GM18502 (cell line): ENCODE results near the gene PAQR9.

Experiments used
- ATAC-seq: cut with Tn5 transposase; IDR thresholded peaks from one replicate; pipeline ENCODE4 v1.9.1; 2021; ENCODE audit warnings: mild to moderate bottlenecking; ENCODE audit not compliant: unreplicated experiment, poor library complexity

Gene PAQR9

DNA sequence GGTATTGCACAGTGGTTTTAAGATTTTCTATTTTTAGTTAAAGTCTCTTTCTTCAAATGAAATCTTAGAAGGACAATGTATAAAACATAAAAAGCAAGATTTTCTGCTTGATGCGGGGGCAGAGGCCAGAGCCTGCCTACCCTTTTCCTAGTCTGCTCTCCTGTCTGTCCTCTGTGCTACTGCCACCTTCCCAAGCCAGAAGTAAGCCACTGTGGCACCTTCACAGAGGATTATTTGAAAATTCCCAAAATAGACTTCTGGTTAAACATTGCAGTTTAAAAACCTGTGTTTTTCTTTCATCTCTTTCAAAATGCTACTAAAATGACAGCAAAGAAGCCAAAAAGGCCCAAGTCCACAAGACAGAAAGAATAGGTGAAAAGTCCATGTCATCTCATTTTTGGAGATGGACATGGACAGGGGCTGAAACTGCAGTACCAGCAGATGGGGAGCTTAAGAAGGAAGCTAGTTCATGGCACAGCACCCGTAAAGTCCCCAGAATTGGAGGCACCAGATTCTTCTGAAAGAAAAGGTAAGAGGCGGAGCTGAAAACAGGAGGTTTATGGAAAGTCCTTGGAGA lies 37.0 kb downstream of the PAQR9 start:
- no peak for ATAC-seq

DNA sequence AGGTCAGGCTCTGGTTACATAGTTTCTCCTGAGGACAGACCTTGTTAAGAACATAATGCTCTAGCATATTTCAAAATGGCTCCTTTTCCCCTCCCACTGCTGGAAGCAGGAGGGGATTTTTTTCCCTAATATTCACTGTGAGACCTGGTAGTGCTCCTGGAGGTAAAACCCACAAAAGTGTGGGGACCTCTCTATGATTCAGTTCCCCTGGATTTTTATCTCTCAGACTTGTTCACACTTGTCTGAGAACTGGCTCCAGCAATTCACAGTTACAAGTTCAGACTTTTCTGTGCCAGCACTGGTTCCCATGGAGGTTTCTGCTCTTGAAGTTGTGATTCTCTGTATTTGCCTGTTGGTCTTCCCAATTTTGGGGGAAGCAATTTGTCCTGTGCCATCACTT lies 38.3 kb downstream of the PAQR9 start:
- no peak for ATAC-seq

DNA sequence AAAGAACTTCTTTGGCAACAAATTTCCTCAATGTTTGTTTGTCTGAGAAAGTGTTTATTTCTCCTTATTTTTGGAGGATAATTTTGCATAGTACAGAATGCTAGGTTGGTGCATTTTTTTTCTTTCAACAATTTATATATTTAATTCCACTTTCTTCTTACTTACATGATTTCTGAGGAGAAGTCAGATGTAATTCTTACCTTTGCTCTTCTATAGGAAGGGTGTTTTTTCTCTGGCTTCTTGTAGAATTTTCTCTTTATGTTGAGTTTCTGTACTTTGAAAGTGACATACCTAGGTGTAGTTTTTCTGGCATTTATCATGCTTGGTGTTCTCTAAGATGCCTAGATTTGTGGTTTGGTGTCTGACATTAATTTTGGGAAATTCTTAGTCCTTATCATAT lies 39.8 kb downstream of the PAQR9 start:
- ATAC-seq, result no peak

DNA sequence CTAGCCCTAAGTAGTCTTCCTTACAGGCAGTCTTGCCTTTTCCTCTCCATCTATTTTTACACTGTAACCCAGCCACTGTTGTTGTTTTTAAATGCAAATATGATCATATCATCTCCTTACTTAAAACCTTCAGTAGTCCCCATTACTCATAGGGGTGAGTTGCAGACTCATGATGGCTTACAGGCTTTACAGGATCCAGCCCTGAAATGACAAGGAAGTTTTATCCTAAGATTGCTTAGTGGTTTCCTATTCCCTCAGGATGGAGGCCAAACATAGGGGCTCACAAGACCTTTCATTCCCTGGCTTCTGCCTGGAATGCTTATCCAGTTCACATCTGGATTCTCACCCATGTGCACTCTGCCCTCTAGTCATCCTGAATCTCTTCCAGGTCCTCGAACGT lies 46.9 kb downstream of the PAQR9 start:
- no peak for ATAC-seq

DNA sequence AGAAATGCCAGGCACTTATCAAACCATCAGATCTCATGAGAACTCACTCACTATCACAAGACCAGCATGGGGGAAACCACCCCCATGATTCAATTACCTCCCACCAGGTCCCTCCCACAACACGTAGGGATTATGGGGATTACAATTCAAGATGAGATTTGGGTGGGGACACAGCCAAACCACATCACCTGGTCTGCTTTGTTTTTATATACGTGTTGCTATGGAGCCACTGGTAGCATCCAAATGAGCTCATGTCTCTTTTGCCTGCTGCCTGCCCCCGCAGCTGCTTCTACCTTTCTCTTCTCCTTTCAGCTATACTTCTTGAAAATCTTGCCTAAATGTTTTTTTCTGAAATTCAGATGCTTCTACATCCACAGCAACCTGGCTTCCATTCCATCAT lies 47.8 kb downstream of the PAQR9 start:
- ATAC-seq, result no peak

DNA sequence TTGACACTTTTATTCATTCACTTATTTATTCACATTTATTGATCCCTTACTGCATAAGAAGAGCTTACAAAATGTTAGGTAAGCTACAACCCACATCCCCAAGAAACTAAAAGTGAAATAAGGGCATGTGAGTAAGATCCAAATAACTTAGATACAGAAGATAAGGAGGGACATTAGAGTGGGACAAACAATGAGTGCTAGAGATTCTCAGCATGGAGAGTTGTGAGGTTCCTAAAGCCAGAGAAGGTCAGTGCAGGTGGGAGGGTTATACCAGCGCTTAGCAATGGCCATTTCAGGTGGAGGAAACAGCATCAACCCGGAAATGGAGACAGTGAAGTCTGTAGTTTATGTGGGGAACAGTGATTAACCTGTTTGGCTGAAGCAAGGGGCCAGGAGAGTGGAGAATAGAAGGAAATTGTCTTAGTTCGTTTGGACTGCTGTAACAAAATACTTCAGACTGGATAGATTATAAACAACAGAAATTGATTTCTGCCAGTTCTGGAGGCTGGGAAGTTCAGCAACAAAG lies 49.1 kb downstream of the PAQR9 start:
- no peak for ATAC-seq

- no peak for ATAC-seq
Measured at GRCh38 chr3:142913432-142913831, 50.0 kb downstream of the PAQR9 start.

- no peak for ATAC-seq
Measured at GRCh38 chr3:142912402-142913172, 50.9 kb downstream of the PAQR9 start.
